ENCODE results near the gene VPS13D. TPM values are rescaled to one million over a fixed set of nuclear protein-coding genes. Genes with fewer than 3 reads are reported as not detected.

VPS13D gene
- total RNA-seq, 2 donors from 2014 or later, result 54.0 to 63.3 TPM

- intact Hi-C loops (cut with DNase I), result no loop called here
- Histone ChIP-seq H3K27me3 (no peaks in the 10 kb centered on the region), H3K4me3 (no peak overlapping the region), H3K9me3 (no peaks in the 10 kb centered on the region), H3K27ac (peak overlapping the region in 2 of 4 donors; percentile 4 to 5), H3K4me1 (peaks cover 13% of the 10 kb centered on the region), H3K36me3 (replicated peaks in 1 of 2; ENCODE audit: insufficient read depth in 1 of 2, low read depth in 2 of 2) (no peaks in the 10 kb centered on the region)
- peak; percentile 36 for ATAC-seq
- 57 to 60% methylated on average over 29 to 30 of the region's 31 CpGs for WGBS, 2 donors
- TF ChIP-seq POLR2A (IDR thresholded peaks at IDR 0.05) (no peak), CTCF (IDR thresholded peaks at IDR 0.05) (no peak)
- DNase-seq, result peak in 3 of 4 donors; percentile 49 to 66 (median 64)
Measured at GRCh38 chr1:12549460-12550349, 319.9 kb downstream of the VPS13D start.

- peaks cover 9% of the 10 kb centered on the region for H3K4me1 ChIP-seq
- H3K27me3 ChIP-seq, result no peaks in the 10 kb centered on the region
- no peak overlapping the region for H3K4me3 ChIP-seq
- no peaks in the 10 kb centered on the region for H3K36me3 ChIP-seq (replicated peaks in 1 of 2; ENCODE audit: insufficient read depth in 1 of 2, low read depth in 2 of 2)
- DNase-seq (no peak), ATAC-seq (no peak)
- no peaks in the 10 kb centered on the region for H3K9me3 ChIP-seq
- intact Hi-C loops (cut with DNase I), result no loop called here
- TF ChIP-seq POLR2A (IDR thresholded peaks at IDR 0.05) (no peak), CTCF (IDR thresholded peaks at IDR 0.05) (no peak)
- H3K27ac ChIP-seq, result no peak overlapping the region
Measured at GRCh38 chr1:12551584-12551983, 321.8 kb downstream of the VPS13D start.

- peaks cover 9% of the 10 kb centered on the region for H3K4me1 ChIP-seq
- no peak overlapping the region for H3K27ac ChIP-seq
- ATAC-seq, result no peak
Measured at GRCh38 chr1:12552111-12552888, 322.5 kb downstream of the VPS13D start.

More at GRCh38 chr1:12552111-12552888, 322.5 kb downstream of the VPS13D start:
- no peaks in the 10 kb centered on the region for H3K27me3 ChIP-seq
- no peaks in the 10 kb centered on the region for H3K36me3 ChIP-seq (replicated peaks in 1 of 2; ENCODE audit: insufficient read depth in 1 of 2, low read depth in 2 of 2)
- no peak for DNase-seq
- intact Hi-C loops (cut with DNase I), result no loop called here
- WGBS, 2 donors, result 91 to 96% methylated on average over 8 to 27 of the region's 27 CpGs
- TF ChIP-seq POLR2A (IDR thresholded peaks at IDR 0.05), result no peak
- TF ChIP-seq CTCF (IDR thresholded peaks at IDR 0.05), result no peak
- H3K4me3 ChIP-seq, result no peak overlapping the region
- no peaks in the 10 kb centered on the region for H3K9me3 ChIP-seq

All from body of pancreas (tissue), 4 donors.